GM18520 (cell line): Measurements from ENCODE around the gene CCDC192.
"Not testable (repeated sequence)": the region's sequence is repeated elsewhere in the genome, so short reads cannot be mapped to it uniquely, and the experiment has no call there.

Experiments used
- ATAC-seq: cut with Tn5 transposase; IDR thresholded peaks from one replicate; pipeline ENCODE4 v1.9.1; 2021; ENCODE audit not compliant: unreplicated experiment

Gene CCDC192

DNA sequence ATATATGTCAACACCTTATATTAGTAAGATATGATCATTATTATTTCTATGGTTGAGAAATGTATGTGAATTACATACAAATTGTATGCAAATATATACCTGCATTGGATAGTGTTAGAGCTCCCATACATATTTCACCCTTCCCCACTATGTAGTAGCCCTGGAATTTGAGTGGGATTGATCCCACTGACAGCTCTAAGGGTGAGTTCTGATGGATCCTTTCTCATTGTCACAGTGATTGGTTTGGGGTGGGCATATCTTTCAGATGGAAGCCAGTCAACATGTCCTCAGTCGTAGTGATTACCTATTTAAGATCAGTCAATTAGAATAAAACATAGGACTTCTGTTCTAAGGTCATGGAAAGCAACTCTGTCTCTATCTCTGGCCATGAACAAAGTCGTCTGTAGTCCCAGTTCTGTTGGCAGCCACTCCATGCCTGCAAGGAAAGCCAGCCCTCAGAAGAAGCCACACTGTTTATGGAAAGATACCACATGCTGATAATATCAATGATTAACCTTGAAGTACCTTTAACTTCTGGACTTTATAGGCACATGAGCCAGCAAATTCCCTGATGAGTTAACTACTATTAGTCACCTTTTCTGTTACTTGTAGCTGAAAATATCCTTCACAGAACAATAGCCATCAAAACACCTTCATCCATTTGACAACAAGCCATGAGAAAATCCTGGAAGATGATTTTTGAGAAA, 5.1 kb upstream of the CCDC192 start:
- ATAC-seq: no peak

DNA sequence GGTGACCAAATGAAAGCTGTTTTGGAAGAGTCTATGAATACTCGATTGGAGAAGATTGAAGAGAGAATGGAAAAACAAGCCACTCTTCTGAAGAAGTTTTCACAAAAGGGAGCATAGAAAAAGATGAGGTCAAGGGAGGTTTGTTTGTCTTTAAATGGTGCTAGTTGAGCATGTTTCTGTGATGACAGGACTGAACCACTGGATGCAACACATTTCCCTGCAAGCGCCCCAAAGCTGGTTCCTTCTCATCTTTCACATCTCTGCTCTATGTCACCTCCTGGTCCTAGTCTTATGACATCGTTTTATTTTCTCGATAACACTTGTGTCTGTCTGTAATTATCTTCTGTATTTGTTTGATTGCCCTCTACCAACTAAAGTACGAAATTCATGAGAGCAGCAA, 3.8 kb upstream of the CCDC192 start:
- no peak for ATAC-seq

DNA sequence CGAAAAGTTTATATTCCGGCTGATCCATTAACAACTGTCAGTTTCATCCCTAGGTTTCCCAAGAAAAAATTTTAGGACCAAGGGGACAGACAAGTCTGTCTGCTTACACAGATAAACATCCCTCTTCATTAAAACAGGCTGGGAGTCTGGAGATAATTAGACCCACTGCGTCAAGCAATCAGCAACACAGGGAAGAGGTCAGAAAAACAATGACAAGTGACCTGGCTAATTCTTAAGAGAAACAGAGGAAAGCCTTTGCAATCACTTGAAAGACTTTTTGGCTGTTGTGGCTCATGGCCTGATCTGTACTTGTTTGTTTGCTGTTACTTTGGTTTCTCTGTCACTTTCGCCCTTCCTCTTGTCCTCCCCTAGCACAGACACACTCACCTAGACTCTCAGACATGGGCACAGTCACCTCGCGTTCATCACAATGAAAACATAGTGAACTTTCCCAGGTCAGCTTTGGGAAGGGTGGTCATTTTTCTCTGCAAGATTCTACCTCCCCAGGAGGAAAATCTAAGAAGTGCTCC, 2.9 kb upstream of the CCDC192 start:
- ATAC-seq: no peak

DNA sequence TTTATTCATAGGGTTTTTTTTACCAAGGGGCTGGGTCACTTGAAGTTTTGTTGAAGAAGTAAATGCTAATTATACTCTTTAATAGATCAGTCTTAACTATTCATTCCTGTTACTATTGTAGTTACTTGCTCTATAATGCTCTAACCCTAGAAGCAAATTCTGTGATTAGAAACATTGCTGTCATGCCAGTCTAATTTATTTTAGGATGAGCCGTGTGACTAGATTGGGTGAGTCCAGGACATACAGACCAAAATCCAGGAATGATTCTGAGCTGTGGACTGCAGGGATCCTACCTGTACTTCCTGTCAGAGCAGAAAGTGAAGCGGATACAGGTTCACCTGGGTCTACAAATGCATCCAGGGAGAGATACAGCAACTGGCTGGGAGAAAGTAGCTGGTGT, 757 bp upstream of the CCDC192 start:
- ATAC-seq: no peak

DNA sequence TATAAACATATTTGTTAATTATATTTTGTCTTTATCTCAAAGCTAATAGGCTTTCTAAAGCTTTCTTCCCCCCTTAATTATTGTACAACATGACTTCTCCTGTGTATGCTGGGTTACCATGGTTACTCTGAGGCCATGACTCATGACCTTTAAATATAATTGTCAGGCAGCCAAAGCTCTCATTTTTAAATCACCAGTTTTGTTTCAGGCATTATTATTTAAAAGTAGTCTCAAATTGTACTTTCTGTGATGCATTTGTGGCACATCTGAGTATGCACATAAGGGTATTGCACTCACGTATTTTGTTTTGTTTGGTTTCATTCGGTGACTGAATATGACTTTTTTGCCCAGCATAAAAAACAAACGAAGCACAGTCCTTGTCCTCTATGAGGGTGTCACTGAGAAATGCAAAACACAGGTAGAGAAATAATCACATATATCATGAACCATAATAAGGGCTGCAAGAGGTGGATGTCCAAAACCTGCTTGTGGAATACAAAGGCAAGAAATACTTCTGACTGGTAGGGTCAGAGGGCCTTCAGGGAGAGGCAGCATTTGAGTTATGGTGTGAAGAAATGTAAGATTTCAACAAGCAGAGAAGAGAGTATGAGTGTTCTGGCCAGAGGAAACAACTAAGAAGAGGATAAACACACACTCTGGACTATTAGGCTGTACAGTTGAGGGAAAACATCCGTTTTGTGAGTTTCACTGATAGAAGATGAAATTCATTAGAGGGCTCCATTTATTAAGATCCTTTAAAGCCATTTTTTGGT, 2.1 kb downstream of the CCDC192 start:
- ATAC-seq: no peak

DNA sequence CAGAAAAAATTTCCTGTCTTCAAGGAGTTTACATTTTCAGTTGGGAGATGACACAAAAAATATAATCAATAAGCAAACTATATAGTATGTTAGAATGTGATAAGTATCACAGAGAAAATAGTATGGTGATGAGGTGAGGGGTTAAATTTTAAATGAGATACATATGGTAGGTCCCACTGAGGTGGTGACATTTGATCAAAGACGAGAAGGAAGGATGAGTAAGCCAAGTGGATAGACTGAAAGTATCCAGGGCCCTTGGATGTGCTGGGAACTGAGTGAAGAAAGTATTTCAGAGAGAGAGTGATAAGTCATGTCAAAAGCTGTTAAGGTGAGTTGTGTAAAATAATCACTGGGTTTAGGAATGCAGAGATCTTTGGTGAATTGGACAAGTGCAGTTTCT, 3.5 kb downstream of the CCDC192 start:
- ATAC-seq: no peak

DNA sequence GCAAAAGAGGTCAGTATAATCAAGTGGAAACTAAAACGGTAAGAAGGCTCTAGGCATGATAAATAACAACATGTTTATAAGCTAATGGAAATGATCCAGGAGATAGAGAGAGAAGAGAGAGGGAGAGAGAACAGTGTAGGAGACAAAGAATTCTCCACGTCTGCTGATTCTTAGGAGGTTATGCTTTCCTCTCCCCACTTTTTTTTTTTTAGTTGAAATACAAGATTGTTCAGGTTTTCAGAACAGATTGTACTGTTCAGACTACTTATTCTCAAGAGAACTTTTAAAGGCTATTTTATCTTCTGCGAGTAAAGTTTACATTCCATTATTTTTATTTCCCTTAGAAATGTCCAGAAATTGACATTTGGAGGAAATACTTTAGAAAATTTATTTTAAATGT, 4.0 kb downstream of the CCDC192 start:
- no peak for ATAC-seq

DNA sequence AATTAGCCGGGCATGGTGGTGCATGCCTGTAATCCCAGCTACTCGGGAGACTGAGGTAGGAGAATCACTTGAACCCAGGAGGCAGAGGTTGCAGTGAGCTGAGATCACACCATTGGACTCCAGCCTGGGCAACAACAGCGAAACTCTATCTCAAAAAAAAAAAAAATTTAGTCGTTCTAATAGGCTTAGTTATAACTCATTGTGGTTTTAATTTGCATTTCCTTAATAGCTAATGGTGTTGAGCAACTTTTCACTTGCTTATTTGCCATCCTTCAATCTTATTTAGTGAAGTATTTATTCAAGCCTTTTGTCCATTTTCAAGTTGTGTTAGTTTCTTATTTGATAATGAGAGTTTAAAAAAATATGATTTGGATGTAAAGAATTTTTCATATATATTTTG, 9.9 kb downstream of the CCDC192 start:
- ATAC-seq: peak; percentile 61

DNA sequence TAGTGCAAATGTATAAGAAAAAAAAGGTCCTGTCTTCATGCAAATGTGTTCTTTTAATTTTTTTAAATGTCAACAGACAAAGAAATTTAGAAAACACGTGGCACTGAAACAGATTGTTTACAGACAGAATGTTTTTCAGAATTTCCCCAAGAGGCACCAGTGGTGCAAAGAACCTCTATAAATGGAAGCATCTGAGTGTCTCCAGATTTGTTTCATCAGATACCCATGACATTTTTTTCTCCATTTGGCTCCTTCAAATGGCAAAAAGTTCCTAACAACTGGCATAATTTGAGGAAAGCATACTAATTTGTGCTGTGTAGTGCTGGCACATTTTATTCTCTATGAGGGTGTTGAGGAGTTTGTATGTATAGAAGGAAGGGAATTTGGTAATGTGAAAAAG, 15.0 kb downstream of the CCDC192 start:
- no peak for ATAC-seq

DNA sequence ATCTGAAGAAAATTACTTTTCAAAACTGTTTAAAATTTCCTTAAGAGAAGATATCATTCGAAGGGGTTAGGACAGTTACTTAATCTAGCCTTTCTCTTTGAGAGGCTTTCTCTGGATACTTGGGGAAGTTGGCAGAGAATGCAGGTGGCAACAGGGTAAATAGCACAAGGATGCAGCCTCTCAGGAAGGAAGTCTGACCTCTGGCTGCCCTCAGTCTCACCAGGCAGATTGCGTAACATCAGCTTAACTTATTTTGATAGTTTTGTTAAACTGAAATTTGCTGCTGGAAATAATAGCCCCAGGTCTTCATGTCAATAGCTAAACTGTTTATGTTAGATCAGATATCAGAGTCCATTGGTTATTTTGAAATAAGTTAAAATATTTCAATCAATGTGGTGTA, 20.4 kb downstream of the CCDC192 start:
- ATAC-seq: no peak

DNA sequence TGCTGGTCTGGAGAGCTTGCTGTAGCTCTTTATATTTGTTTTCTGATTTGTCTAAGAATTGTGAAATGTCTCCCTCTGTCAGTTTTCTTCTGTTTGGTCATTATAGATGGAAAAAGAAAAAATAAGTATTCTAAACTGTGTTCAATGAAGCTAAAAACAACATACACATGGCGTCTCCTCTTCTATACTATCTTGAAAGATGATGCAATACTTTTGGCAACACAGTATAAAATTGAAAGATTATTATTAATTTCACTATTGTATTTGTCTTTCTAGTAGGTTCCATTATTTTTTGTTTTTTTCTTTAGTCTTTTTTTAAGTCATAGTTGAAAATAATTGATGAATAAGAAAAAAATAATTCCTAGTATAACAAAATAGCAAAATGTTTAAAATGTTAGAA, 22.5 kb downstream of the CCDC192 start:
- ATAC-seq: no peak

DNA sequence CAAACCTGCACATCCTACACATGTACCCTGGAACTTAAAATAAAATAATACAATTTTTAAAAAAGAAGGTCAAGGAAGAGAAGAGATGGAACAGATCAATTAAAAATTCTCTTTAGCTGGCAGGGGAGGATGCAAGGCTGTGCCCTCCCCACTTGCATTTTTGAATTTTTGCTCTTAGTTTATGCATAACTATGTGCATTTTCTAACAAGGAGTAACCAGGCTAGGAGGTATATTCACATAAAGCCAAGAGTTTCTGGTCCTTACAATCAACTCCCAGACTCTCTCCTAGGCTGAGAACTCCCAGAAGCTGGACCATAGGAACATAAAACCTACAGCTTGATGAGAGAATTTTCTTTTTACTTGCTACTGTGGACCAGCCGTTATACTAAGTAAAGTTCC, 29.8 kb downstream of the CCDC192 start:
- ATAC-seq: no peak

DNA sequence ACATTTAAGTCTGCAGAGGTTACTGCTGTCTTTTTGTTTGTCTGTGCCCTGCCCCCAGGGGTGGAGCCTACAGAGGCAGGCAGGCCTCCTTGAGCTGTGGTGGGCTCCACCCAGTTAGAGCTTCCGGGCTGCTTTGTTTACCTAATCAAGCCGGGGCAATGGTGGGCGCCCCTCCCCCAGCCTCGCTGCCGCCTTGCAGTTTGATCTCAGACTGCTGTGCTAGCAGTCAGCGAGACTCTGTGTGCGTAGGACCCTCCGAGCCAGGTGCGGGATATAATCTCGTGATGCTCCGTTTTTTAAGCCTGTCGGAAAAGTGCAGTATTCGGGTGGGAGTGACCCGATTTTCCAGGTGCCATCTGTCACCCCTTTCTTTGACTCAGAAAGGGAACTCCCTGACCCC, 36.2 kb downstream of the CCDC192 start:
- ATAC-seq: not testable (repeated sequence)

DNA sequence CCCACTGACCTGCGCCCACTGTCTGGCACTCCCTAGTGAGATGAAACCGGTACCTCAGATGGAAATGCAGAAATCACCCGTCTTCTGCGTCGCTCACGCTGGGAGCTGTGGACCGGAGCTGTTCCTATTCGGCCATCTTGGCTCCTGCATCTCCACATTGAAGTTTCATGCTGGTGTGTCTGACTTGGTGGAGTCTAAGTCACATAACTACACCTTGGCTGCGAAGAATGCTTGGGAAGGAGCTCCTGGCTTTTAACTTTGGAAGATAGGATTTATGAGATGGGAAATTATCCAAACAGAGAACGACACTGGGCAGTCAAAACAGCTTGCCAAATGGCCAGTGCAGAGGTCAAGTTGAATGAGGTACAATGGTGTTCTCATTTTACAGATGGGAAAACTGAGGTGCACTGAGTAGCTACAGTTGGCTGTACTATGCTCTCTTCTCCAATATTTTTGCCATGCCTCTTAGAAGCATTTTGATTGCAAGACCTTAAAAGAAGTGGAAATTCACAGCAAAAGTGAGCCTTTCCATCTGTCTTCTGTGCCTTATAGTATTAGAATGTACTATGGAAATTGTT, 36.7 kb downstream of the CCDC192 start:
- ATAC-seq: no peak

DNA sequence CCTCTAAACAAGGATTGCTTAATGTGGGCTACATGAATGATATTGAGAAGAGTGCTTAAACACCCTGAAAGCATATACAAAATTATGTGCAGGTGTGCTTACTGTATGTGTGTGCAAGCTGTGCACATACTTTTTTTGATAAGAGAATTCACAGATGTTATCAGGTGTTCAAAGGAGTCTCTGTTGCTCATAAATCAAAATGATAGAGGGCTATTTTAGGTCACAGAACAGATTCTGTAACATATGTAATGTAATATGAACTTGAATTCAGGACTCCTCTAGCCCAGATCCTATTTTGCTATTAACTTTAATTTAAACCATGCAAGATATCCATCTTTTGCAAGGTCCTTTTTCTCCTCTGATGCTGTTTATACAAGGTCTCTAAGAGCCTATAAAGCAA, 38.2 kb downstream of the CCDC192 start:
- ATAC-seq: no peak

DNA sequence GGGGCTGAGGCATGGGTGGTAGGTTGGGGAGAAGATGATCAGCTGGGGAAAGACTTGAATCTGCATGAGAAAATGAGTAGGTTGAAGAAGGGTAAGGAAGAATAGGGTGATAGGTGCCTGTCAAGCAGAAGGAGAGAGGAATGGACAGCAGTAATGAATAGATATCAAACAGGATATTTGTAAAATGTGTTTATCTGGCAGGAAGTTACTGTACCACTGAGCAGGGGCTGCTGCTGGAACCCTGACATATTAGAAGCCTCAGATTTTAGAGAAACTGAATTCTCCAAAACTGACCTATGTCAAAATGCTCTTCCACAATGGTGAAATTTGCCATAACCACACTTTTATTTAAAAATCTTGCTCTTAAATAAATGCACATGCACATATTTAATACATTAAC, 41.0 kb downstream of the CCDC192 start:
- ATAC-seq: no peak

DNA sequence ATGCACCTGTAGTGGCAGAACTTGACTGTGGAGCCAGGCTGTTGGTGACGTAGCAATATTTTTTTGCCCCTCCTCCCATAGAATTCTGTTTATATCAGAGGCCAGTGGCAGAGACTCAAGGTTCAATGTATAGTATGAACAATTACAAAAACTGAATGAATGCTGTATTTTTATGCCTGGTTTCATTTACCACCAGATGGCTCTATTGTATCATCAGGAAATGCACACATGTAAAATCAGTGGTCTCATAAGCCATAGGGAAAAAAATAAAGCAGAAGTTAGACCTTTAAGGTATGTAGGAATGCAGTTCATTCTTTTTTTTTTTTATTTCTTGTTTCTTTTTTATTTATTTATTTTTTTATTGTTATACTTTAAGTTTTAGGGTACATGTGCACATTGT, 43.6 kb downstream of the CCDC192 start:
- no peak for ATAC-seq

DNA sequence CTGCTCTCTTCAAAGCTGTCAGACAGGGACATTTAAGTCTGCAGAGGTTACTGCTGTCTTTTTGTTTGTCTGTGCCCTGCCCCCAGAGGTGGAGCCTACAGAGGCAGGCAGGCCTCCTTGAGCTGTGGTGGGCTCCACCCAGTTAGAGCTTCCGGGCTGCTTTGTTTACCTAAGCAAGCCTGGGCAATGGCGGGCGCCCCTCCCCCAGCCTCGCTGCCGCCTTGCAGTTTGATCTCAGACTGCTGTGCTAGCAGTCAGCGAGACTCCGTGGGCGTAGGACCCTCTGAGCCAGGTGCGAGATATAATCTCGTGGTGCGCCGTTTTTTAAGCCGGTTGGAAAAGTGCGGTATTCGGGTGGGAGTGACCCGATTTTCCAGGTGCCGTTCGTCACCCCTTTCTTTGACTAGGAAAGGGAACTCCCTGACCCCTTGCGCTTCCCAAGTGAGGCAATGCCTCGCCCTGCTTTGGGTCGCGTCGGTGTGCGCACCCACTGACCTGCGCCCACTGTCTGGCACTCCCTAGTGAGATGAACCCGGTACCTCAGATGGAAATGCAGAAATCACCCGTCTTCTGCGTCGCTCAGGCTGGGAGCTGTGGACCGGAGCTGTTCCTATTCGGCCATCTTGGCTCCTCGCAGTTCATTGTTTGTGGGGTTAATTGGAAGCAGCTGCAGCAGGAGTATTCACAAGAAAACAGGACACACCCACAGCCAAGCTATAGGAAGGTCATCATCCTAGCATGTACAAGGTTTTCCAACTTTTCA, 49.5 kb downstream of the CCDC192 start:
- ATAC-seq: not testable (repeated sequence)

DNA sequence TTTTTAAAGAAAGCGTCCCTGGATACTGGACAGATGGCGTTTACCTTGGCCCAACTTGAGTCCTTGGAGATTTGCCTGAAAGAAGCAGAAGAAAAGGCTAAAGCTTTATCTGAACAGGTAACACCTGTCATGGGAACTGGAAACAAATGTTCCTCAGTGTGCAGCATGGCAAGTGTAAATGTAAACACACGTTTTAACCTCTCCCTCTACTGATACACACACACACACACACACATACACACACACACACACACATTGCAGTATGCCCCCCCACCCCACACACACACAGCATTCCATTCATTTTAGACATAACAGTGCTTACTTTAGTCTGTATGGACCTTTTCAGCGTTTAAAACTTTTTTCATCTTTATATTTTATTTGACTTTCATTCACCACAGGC, 51.1 kb downstream of the CCDC192 start:
- ATAC-seq: no peak

DNA sequence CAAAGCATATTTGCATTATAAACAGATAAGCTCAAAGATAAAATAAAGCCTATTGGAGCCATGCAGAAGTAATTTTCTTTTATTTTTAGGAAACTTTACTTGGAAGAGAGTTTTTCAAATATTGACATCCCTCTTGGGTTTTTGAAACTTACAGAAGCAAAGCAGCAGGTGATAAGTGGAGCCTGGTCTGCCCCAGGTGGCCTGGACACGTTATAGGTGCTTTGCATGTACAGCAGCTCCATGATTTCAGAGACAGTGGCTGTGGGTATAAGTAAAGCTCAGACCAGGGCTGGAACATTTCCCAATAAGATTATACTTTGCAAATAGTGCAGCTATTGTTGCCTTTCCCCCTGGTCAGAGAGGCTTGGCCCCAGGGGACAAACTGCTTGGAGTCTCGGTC, 51.5 kb downstream of the CCDC192 start:
- ATAC-seq: no peak

DNA sequence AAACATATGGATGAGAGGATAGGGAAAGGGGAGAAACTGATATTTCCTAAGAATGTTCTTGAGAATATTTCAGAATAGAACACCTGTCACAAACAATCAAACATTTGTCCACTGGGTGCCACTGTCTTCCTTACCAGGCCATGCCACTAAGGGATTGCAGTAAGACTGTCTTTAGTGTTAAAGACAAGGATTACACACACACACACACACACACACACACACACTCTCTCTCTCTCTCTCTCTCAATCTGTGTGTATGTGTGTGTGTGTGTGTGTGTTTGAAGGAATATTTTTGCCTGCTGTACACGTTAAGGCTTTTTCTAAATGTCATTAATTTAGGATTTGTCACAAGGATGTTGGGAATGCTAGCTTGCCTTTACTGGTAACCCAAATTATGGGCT, 54.4 kb downstream of the CCDC192 start:
- ATAC-seq: no peak
